ENCODE results near the gene PURA. TPM values are rescaled to one million over a fixed set of nuclear protein-coding genes. Genes with fewer than 3 reads are reported as not detected.

Gene PURA
- total and polyA plus RNA-seq, 10 donors: 2.8 to 36.2 (median 23.1) TPM

DNA sequence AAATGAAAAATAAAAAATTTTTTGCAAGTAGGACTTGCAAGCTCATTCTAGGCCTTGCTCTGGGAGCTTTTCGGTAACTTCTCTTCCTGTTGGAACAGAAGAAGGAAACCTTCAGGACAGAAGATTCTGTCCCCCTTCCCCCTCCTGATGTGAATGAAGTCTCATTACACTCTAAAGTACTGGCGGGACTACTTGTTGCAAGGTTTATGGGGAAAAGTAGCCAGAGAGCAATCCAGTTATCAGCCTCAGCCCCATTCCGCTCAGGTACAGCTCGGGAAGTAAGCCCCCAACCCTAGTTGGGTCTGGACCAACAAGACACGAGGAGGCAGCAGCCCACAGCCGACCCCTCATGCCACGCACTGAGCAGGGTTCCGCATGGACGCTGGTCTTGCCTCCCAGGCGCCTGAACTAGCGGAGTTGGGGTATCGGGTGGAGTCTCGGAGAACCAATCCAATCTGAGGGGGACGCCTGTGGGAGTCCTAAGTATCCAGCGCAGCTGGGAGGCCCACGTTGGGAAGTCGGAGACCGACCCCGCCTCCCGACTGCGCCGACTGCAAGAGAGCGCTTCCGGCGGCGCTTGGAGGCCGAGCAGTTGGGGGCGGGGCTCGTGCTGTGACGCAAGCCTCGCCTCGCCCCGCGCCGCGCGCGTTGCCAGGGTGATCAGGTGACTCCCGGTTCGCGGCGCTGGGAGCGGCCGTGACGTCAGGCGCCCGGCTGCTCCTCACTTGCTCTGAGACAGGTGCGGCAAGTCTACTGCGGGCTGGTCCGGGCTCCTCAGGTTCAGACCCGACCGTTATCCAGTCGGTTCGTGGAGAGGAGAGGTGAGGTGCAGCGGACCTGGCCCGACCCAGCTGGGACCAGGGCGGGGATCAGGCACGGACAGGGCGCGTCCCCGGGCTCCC is 60.8 kb downstream of the PURA start, which contains the start of gene CYSTM1:
Gene CYSTM1, plus strand, starts transcription at position 724 of the 902 bp plus-strand sequence. CDS start 19,278 bp downstream, outside the sequence.
- 2 to 13% (median 3%) methylated on average over 9 to 61 of the region's 61 CpGs for WGBS, 5 donors
- Histone ChIP-seq H3K4me3 (peak within 1 kb of the TSS; percentile 62 to 96 (median 90)), H3K36me3 (no peaks in the 10 kb centered on the region), H3K27ac (peak within 1 kb of the TSS; percentile 45 to 99 (median 95)), H3K9me3 (no peaks in the 10 kb centered on the region), H3K4me1 (peaks cover 4 to 48% (median 21%) of the 10 kb centered on the region in 6 donors), H3K27me3 (replicated peaks in 1 of 7) (no peaks in the 10 kb centered on the region)
- peak; percentile 99 for DNase-seq
- TF ChIP-seq, protein P1, sequence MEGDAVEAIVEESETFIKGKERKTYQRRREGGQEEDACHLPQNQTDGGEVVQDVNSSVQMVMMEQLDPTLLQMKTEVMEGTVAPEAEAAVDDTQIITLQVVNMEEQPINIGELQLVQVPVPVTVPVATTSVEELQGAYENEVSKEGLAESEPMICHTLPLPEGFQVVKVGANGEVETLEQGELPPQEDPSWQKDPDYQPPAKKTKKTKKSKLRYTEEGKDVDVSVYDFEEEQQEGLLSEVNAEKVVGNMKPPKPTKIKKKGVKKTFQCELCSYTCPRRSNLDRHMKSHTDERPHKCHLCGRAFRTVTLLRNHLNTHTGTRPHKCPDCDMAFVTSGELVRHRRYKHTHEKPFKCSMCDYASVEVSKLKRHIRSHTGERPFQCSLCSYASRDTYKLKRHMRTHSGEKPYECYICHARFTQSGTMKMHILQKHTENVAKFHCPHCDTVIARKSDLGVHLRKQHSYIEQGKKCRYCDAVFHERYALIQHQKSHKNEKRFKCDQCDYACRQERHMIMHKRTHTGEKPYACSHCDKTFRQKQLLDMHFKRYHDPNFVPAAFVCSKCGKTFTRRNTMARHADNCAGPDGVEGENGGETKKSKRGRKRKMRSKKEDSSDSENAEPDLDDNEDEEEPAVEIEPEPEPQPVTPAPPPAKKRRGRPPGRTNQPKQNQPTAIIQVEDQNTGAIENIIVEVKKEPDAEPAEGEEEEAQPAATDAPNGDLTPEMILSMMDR (IDR thresholded peaks at IDR 0.05 in 8 of 11, conservative IDR thresholded peaks at IDR 0.05 in 3 of 11): peak in 4 of 11 experiments; percentile 8 to 39 (median 21)
- peak; percentile 94 to 96 (median 95) for TF ChIP-seq POLR2AphosphoS5 (IDR thresholded peaks at IDR 0.05)
- peak in 1 of 3 donors; percentile 21 for TF ChIP-seq POLR2A (IDR thresholded peaks at IDR 0.05)
- intact Hi-C loops (cut with DNase I; ENCODE audit: low total_unique reads): no loop called here

Other genes with a start within 250 kb of the PURA start
- 1 to 10 TPM; 3.5 to 7.7 (median 6.7) TPM for gene NRG2, start 70.8 kb upstream of the PURA start, total RNA-seq
- 1 to 10 TPM in 1 of 3 donors, under 1 TPM in 2; 0.83 to 2.1 (median 0.96) TPM for gene NRG2, start 70.8 kb upstream of the PURA start, polyA plus RNA-seq
- gene IGIP, start 11.8 kb downstream of the PURA start, total RNA-seq: 10 to 100 TPM in 5 of 7 donors, 1 to 10 TPM in 2; 8.1 to 20.4 (median 12.8) TPM
- gene IGIP, start 11.8 kb downstream of the PURA start, polyA plus RNA-seq: 1 to 10 TPM; 4.7 to 6.4 (median 4.9) TPM
- 10 to 100 TPM; 28.5 to 78.3 (median 43.2) TPM for gene CYSTM1, start 61.1 kb downstream of the PURA start, total RNA-seq
- 10 to 100 TPM; 25.8 to 47.1 (median 33.4) TPM for gene CYSTM1, start 61.1 kb downstream of the PURA start, polyA plus RNA-seq
- gene PFDN1, start 189.0 kb downstream of the PURA start, total RNA-seq: 10 to 100 TPM; 38.0 to 77.3 (median 41.2) TPM
- 10 to 100 TPM; 62.8 to 82.1 (median 77.9) TPM for gene PFDN1, start 189.0 kb downstream of the PURA start, polyA plus RNA-seq
- 10 to 100 TPM in 2 of 7 donors, 1 to 10 TPM in 5; 4.2 to 16.2 (median 8.9) TPM for gene HBEGF, start 232.5 kb downstream of the PURA start, total RNA-seq
- gene HBEGF, start 232.5 kb downstream of the PURA start, polyA plus RNA-seq: 1 to 10 TPM; 1.2 to 2.7 (median 1.7) TPM
- gene SLC4A9, start 246.1 kb downstream of the PURA start, total RNA-seq: under 1 TPM in 4 of 7 donors, not detected in 3; 0.10 to 0.54 (median 0.16) TPM
- under 1 TPM; 0.03 to 0.05 (median 0.04) TPM for gene SLC4A9, start 246.1 kb downstream of the PURA start, polyA plus RNA-seq

Measured in spleen (tissue), 11 donors.